ACC112 (cell line): ENCODE measurements around the gene ETFA.
"Not testable (repeated sequence)": the region's sequence is repeated elsewhere in the genome, so short reads cannot be mapped to it uniquely, and the experiment has no call there.

ENCODE experiments used
- H2AFZ ChIP-seq: fragments of 200-600 bp; sonication (generic); one replicate; pipeline ENCODE4 v1.6.0; 2017; ENCODE audit warnings: antibody characterized with exemption, low read length; ENCODE audit not compliant: unreplicated experiment
- H3K27ac ChIP-seq: fragments of 200-600 bp; sonication (generic); 2 replicates; pipeline ENCODE4 v1.5.1; 2014; ENCODE audit warnings: low read depth, mild to moderate bottlenecking, antibody characterized with exemption, low read length, moderate library complexity
- H3K27me3 ChIP-seq: fragments of 200-600 bp; sonication (generic); 2 replicates; pipeline ENCODE4 v1.6.1; 2014; ENCODE audit warnings: mild to moderate bottlenecking, antibody characterized with exemption, low read length, moderate library complexity, mixed read lengths; ENCODE audit not compliant: insufficient read depth
- H3K36me3 ChIP-seq: fragments of 200-600 bp; sonication (generic); 2 replicates; pipeline ENCODE4 v1.6.1; 2016; ENCODE audit warnings: mild to moderate bottlenecking, antibody characterized with exemption, low read length, moderate library complexity, mixed read lengths; ENCODE audit not compliant: insufficient read depth
- H3K4me1 ChIP-seq: fragments of 200-600 bp; sonication (generic); one replicate; pipeline ENCODE4 v1.6.1; 2016; ENCODE audit warnings: low read length, mixed read lengths; ENCODE audit not compliant: insufficient read depth, unreplicated experiment, control insufficient read depth
- H3K4me3 ChIP-seq: fragments of 200-600 bp; sonication (generic); 2 replicates; pipeline ENCODE4 v1.5.1; 2014; ENCODE audit warnings: mild to moderate bottlenecking, low read depth, low read length
- H3K79me2 ChIP-seq: fragments of 200-600 bp; sonication (generic); one replicate; pipeline ENCODE4 v1.6.0; 2016; ENCODE audit warnings: low read length; ENCODE audit not compliant: control insufficient read depth, unreplicated experiment, insufficient read depth

The ETFA gene

GRCh38 chr15:76321171-76321570, 9.9 kb upstream of the ETFA start:
- Histone ChIP-seq H3K4me3 (no peak overlapping the region), H3K79me2 (no peaks in the 10 kb centered on the region), H3K4me1 (no peaks in the 10 kb centered on the region), H3K27ac (no peak overlapping the region), H3K27me3 (peaks cover 27% of the 10 kb centered on the region), H2AFZ (no peak overlapping the region), H3K36me3 (no peaks in the 10 kb centered on the region)

GRCh38 chr15:76320012-76320411, 8.7 kb upstream of the ETFA start:
- H3K27ac ChIP-seq = no peak overlapping the region
- H2AFZ ChIP-seq = no peak overlapping the region
- H3K36me3 ChIP-seq = no peaks in the 10 kb centered on the region

GRCh38 chr15:76313731-76314130, 2.5 kb upstream of the ETFA start:
- H2AFZ ChIP-seq = no peak overlapping the region
- peaks cover 22% of the 10 kb centered on the region for H3K4me1 ChIP-seq
- H3K27me3 ChIP-seq = no peaks in the 10 kb centered on the region
- H3K79me2 ChIP-seq = peaks cover 24% of the 10 kb centered on the region
- no peak overlapping the region for H3K4me3 ChIP-seq
- H3K36me3 ChIP-seq = no peaks in the 10 kb centered on the region
- H3K27ac ChIP-seq = no peak overlapping the region

More at GRCh38 chr15:76320012-76320411, 8.7 kb upstream of the ETFA start:
- Histone ChIP-seq H3K4me1 (no peaks in the 10 kb centered on the region), H3K27me3 (peaks cover 18% of the 10 kb centered on the region), H3K79me2 (no peaks in the 10 kb centered on the region), H3K4me3 (no peak overlapping the region)

GRCh38 chr15:76313175-76313567, 1.9 kb upstream of the ETFA start:
- H3K4me1 ChIP-seq = peaks cover 22% of the 10 kb centered on the region
- H3K4me3 ChIP-seq, H3K36me3 ChIP-seq, H3K27me3 ChIP-seq: not testable (repeated sequence)
- H3K79me2 ChIP-seq = peaks cover 29% of the 10 kb centered on the region
- H3K27ac ChIP-seq = peak overlapping the region; percentile 25; the same call in 1 of the 2 replicates
- peak overlapping the region; percentile 37 for H2AFZ ChIP-seq

GRCh38 chr15:76312540-76313174, 1.4 kb upstream of the ETFA start:
- peak overlapping the region; percentile 37 for H2AFZ ChIP-seq
- H3K27ac ChIP-seq = peak overlapping the region; percentile 25

GRCh38 chr15:76310475-76311099, 682 bp downstream of the ETFA start:
- H3K27ac ChIP-seq = peak overlapping the region; percentile 57
- peaks cover 49% of the 10 kb centered on the region for H3K79me2 ChIP-seq
- H3K4me1 ChIP-seq = peaks cover 22% of the 10 kb centered on the region
- H3K36me3 ChIP-seq = no peaks in the 10 kb centered on the region
- peak overlapping the region; percentile 57 for H2AFZ ChIP-seq
- no peaks in the 10 kb centered on the region for H3K27me3 ChIP-seq
- peak overlapping the region; percentile 97 for H3K4me3 ChIP-seq

More at GRCh38 chr15:76312540-76313174, 1.4 kb upstream of the ETFA start:
- Histone ChIP-seq H3K4me1 (peaks cover 22% of the 10 kb centered on the region), H3K36me3 (no peaks in the 10 kb centered on the region), H3K79me2 (peaks cover 34% of the 10 kb centered on the region), H3K27me3 (no peaks in the 10 kb centered on the region), H3K4me3 (no peak overlapping the region)

GRCh38 chr15:76309601-76310330, 1.5 kb downstream of the ETFA start:
- Histone ChIP-seq H3K4me1 (peaks cover 22% of the 10 kb centered on the region), H2AFZ (no peak overlapping the region), H3K27me3 (no peaks in the 10 kb centered on the region), H3K36me3 (no peaks in the 10 kb centered on the region), H3K27ac (no peak overlapping the region), H3K79me2 (peaks cover 56% of the 10 kb centered on the region), H3K4me3 (peak overlapping the region; percentile 97)

GRCh38 chr15:76303909-76304308, 7.4 kb downstream of the ETFA start:
- Histone ChIP-seq H3K4me1 (no peaks in the 10 kb centered on the region), H3K27ac (no peak overlapping the region), H3K36me3 (no peaks in the 10 kb centered on the region), H3K27me3 (no peaks in the 10 kb centered on the region), H3K79me2 (peaks cover 86% of the 10 kb centered on the region), H3K4me3 (no peak overlapping the region), H2AFZ (no peak overlapping the region)

- H3K4me1 ChIP-seq = peaks cover under 1% of the 10 kb centered on the region
- no peak overlapping the region for H3K27ac ChIP-seq
- H3K36me3 ChIP-seq = no peaks in the 10 kb centered on the region
- H3K79me2 ChIP-seq = peaks cover 87% of the 10 kb centered on the region
- H2AFZ ChIP-seq = no peak overlapping the region
- H3K27me3 ChIP-seq = no peaks in the 10 kb centered on the region
- no peak overlapping the region for H3K4me3 ChIP-seq
Observed at GRCh38 chr15:76299786-76300185, 11.5 kb downstream of the ETFA start.

- Histone ChIP-seq H3K4me3 (no peak overlapping the region), H3K36me3 (no peaks in the 10 kb centered on the region), H3K4me1 (peaks cover 3% of the 10 kb centered on the region), H3K27ac (no peak overlapping the region), H3K79me2 (peaks cover 90% of the 10 kb centered on the region), H2AFZ (no peak overlapping the region), H3K27me3 (no peaks in the 10 kb centered on the region)
Observed at GRCh38 chr15:76298986-76299385, 12.3 kb downstream of the ETFA start.
